Neural crest cell (in vitro differentiated cells): ENCODE measurements around the gene CASK. TPM values are rescaled to one million over a fixed set of nuclear protein-coding genes. Genes with fewer than 3 reads are reported as not detected.
A peak's percentile ranks its signal among the peaks of the same experiment; 100 is the strongest.

ENCODE experiments used
- DNase-seq: peaks from one replicate; pipeline ENCODE4 v3.0.0; 2021; ENCODE audit warnings: low read depth, mixed read lengths, low spot score
- H3K27ac Mint-ChIP-seq: one replicate; pipeline ENCODE4 v1.8.0; 2021; ENCODE audit warnings: mild to moderate bottlenecking, mixed read lengths; ENCODE audit not compliant: unreplicated experiment
- H3K27me3 Mint-ChIP-seq: 2 replicates; pipeline ENCODE4 v1.8.0; 2021; ENCODE audit warnings: low read depth, mild to moderate bottlenecking, mixed read lengths
- H3K36me3 Mint-ChIP-seq: 2 replicates; pipeline ENCODE4 v1.8.0; 2021; ENCODE audit warnings: low read depth, mild to moderate bottlenecking, mixed read lengths
- H3K4me1 Mint-ChIP-seq: 2 replicates; pipeline ENCODE4 v1.8.0; 2021; ENCODE audit warnings: mixed read lengths
- H3K4me3 Mint-ChIP-seq: one replicate; pipeline ENCODE4 v1.8.0; 2021; ENCODE audit warnings: mild to moderate bottlenecking, mixed read lengths
- H3K9me3 Mint-ChIP-seq: 2 replicates; pipeline ENCODE4 v1.8.0; 2021; ENCODE audit warnings: mixed read lengths
- total RNA-seq: library from RNA; stranded (reverse); gene quantifications from 2 replicates; pipeline ENCODE4 v1.2.1, GENCODE V29; 2021
- TF ChIP-seq, protein P1 (sequence below): fragments of 200-600 bp; sonication (generic); conservative IDR thresholded peaks from 2 replicates; pipeline ENCODE4 v1.5.0; 2021; ENCODE audit warnings: antibody characterized with exemption, mild to moderate bottlenecking

Gene CASK
- total RNA-seq, 1 donor from 2014 or later = 57.8 TPM

GRCh38 chrX:41530085-41530484 is 393.3 kb downstream of the CASK start:
- H3K27ac Mint-ChIP-seq = peak overlapping the region; percentile 21
- peaks cover 15% of the 10 kb centered on the region for H3K36me3 Mint-ChIP-seq
- no peak overlapping the region for H3K4me3 Mint-ChIP-seq
- DNase-seq = no peak
- no peaks in the 10 kb centered on the region for H3K27me3 Mint-ChIP-seq
- H3K4me1 Mint-ChIP-seq = no peaks in the 10 kb centered on the region
- TF ChIP-seq, protein P1, sequence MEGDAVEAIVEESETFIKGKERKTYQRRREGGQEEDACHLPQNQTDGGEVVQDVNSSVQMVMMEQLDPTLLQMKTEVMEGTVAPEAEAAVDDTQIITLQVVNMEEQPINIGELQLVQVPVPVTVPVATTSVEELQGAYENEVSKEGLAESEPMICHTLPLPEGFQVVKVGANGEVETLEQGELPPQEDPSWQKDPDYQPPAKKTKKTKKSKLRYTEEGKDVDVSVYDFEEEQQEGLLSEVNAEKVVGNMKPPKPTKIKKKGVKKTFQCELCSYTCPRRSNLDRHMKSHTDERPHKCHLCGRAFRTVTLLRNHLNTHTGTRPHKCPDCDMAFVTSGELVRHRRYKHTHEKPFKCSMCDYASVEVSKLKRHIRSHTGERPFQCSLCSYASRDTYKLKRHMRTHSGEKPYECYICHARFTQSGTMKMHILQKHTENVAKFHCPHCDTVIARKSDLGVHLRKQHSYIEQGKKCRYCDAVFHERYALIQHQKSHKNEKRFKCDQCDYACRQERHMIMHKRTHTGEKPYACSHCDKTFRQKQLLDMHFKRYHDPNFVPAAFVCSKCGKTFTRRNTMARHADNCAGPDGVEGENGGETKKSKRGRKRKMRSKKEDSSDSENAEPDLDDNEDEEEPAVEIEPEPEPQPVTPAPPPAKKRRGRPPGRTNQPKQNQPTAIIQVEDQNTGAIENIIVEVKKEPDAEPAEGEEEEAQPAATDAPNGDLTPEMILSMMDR = no peak
- H3K9me3 Mint-ChIP-seq = no peaks in the 10 kb centered on the region

- TF ChIP-seq, protein P1 = no peak
- H3K9me3 Mint-ChIP-seq = no peaks in the 10 kb centered on the region
- no peak for DNase-seq
- no peaks in the 10 kb centered on the region for H3K27me3 Mint-ChIP-seq
- peak overlapping the region; percentile 40 for H3K27ac Mint-ChIP-seq
- peaks cover 15% of the 10 kb centered on the region for H3K36me3 Mint-ChIP-seq
- H3K4me1 Mint-ChIP-seq = peaks cover 4% of the 10 kb centered on the region
- H3K4me3 Mint-ChIP-seq = no peak overlapping the region
Measured at GRCh38 chrX:41529221-41529620, 394.1 kb downstream of the CASK start.

GRCh38 chrX:41528784-41529183 is 394.6 kb downstream of the CASK start:
- Mint-ChIP-seq H3K4me3 (no peak overlapping the region), H3K27ac (peak overlapping the region; percentile 40), H3K36me3 (peaks cover 15% of the 10 kb centered on the region), H3K9me3 (no peaks in the 10 kb centered on the region), H3K27me3 (no peaks in the 10 kb centered on the region), H3K4me1 (peaks cover 4% of the 10 kb centered on the region)
- DNase-seq = no peak
- TF ChIP-seq, protein P1 = no peak

DNA sequence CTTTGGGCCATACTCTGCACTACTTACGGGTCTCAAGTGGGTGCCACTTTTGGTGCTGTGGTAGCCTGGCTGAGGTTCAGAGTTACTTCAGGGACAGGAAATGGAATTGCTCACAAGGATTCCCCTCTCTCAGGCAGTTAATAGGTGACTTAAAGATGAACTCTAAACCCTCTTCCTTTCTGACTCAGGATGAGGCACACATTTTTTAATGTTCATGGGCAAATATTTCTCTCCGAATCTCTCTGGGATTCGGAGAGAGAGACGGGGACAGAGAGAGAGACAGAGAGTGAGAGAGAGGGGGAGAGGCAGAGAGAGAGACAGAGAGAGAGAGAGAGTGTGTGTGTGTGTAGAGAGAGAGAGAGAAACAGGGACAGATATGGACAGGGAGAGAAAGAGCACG is 396.4 kb downstream of the CASK start:
- no peaks in the 10 kb centered on the region for H3K27me3 Mint-ChIP-seq
- peaks cover 15% of the 10 kb centered on the region for H3K36me3 Mint-ChIP-seq
- TF ChIP-seq, protein P1 = no peak
- no peaks in the 10 kb centered on the region for H3K9me3 Mint-ChIP-seq
- no peak overlapping the region for H3K27ac Mint-ChIP-seq
- no peak overlapping the region for H3K4me3 Mint-ChIP-seq
- H3K4me1 Mint-ChIP-seq = peaks cover 23% of the 10 kb centered on the region
- no peak for DNase-seq

GRCh38 chrX:41526271-41526670 is 397.1 kb downstream of the CASK start:
- Mint-ChIP-seq H3K36me3 (peaks cover 14% of the 10 kb centered on the region), H3K4me1 (peaks cover 28% of the 10 kb centered on the region), H3K27ac (peak overlapping the region; percentile 58), H3K4me3 (no peak overlapping the region), H3K9me3 (no peaks in the 10 kb centered on the region), H3K27me3 (no peaks in the 10 kb centered on the region)
- no peak for DNase-seq
- TF ChIP-seq, protein P1 = no peak

DNA sequence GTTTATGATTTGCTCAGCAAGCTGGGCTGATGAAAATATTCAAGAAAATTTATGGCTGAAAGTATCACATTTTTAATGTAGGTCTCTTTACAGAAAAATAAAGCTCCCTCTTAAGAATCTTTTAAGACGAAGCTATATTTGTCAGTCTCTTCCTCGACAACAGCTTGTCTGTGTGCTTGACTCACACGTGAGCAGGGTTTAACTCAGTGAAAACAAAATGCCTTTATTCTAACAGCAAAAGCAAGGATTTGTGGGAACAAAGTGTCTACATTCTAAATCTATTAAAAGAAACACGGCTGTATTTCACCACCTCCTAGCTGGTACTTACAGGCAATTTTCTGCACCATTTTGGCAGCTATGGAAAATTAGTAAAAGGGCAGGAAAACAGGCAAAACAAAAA is 400.7 kb downstream of the CASK start:
- DNase-seq = no peak
- peaks cover 6% of the 10 kb centered on the region for H3K36me3 Mint-ChIP-seq
- no peaks in the 10 kb centered on the region for H3K9me3 Mint-ChIP-seq
- peak overlapping the region; percentile 21 for H3K27ac Mint-ChIP-seq
- H3K4me3 Mint-ChIP-seq = peak overlapping the region; percentile 20
- TF ChIP-seq, protein P1 = no peak
- no peaks in the 10 kb centered on the region for H3K27me3 Mint-ChIP-seq
- H3K4me1 Mint-ChIP-seq = peaks cover 32% of the 10 kb centered on the region
